ENCODE measurements around the gene FAM120A. TPM values are rescaled to one million over a fixed set of nuclear protein-coding genes. Genes with fewer than 3 reads are reported as not detected.

The FAM120A gene
- total RNA-seq, 1 experiment from 2014 or later = 39.5 TPM

- no peak for DNase-seq (ENCODE audit: low spot score)
Measured at GRCh38 chr9:93473411-93473810, 21.9 kb downstream of the FAM120A start.

- no peak for DNase-seq (ENCODE audit: low spot score)
Measured at GRCh38 chr9:93475108-93475507, 23.6 kb downstream of the FAM120A start.

DNA sequence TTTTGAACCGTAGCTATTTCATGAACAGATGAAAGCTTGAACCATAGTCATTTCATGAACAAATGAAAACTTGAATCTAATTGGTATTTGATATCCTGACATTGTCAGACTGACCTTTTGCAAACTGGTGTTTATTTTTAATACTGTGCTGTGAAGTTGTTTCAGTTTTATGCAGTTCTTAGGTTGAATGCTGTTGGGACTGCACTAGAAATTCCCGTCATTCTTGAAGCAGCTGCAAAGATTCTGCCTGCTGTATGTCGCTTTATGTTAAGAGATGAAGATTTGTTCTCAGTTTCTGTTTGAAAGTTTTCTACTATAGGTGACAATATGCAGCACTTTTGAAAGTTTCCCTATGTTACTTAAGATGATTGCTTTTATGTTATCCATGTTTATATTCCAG lies 24.4 kb downstream of the FAM120A start:
- DNase-seq (ENCODE audit: low spot score) = no peak

GRCh38 chr9:93476924-93477323 lies 25.4 kb downstream of the FAM120A start:
- no peak for DNase-seq (ENCODE audit: low spot score)

DNA sequence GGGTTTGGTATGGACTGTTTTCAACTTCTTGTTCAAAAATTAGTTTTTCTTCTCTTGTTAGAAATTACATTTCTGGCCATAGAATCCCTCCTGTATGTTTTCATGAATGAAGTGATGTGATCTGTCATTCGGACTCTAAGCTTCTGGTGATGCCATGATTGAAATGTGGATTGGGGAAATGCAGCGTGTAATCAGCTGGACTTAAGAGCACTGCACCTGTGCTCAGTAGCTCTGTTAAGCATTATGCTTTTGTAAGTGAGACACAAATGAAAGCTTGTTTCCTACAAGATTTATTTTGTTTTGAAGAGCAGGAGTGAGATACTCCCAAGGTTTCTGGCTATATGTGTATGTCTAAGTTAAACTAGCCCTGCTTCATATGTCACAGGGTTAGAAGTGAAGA lies 25.9 kb downstream of the FAM120A start:
- no peak for DNase-seq (ENCODE audit: low spot score)

DNA sequence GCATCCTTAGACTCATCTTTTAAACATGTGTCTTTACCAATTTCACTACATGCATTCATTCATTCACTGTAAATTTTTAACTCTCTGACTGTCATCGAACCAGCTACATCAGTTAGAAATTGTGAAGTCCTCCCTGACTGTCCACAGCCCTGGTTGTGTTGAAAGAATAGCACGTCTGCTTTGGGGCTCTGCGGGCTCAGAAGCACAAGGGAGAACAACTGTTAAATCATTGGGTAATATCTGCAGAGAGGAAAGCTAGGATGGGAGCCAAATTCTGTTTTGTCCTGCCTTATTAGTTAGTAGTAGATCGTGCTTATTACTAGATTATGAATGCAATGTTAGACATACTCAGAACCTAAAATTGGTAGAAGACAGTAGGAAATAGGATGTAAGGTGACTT lies 28.2 kb downstream of the FAM120A start:
- no peak for DNase-seq (ENCODE audit: low spot score)

DNA sequence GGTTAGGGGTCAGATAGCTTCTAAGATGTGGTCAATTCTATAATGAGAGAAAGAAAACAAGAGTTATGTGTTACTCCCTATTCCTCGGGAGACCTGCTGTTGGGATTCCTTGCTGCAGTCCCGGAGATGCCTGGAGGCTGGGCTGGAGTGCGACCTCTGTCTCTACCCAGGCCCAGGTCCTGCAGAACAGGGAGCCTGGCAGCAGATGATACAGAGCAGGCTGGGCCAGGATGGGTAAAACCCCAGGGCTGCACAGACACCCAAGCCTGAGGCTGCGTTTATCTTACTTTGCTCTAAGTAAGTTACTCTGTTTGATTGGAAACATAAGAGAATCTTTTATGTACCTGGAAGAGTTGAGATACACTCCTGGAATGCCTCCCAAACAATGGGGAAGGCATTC lies 28.8 kb downstream of the FAM120A start:
- DNase-seq (ENCODE audit: low spot score) = no peak

DNA sequence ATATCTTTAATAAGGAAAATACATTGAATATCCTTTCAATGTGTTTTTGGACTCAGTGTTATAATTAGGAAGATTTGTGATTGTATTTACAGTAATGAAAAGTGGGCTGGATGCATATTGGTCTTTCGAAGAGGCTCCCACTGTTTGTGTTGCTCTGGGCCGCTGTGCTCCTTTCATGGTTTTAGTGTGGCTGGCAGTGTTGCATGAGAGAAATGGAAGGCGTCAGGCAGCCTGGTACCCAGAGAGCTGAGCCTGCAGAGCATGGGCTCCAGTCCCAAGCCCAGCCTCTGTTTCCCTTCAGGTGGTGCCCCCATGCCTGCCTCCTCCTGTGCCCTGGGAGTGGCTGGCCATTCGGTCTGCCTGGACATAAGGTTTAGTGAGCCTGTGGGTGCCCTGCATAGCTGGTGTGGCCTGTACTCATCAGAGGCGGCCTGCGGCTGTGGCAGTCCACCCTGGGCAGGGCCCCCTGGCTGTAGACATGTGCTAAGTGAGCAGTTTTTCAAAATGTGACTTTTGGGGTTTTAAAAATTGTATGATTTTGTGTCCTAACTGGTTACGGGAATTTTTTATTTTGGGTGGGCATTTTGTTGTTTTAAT lies 29.3 kb downstream of the FAM120A start:
- no peak for DNase-seq (ENCODE audit: low spot score)

DNA sequence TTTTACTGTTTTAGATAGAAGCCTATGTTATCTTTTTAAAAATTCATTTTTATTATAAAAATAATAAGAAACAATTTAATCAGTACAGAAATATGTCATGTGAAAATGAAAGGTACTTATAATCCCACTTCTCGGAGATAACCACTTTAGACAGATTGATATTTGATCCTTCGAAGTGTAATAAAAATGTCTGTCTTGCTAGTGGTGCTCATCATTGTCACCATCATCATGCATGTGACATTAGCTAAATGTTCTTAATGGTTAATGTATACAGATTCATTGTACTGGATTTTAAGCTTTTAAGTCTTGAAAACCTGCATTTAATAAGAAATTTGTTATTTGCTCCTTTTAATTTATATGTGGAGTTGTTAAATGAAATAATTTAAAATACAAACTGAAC lies 32.0 kb downstream of the FAM120A start:
- DNase-seq (ENCODE audit: low spot score) = no peak

- no peak for DNase-seq (ENCODE audit: low spot score)
Measured at GRCh38 chr9:93486268-93486667, 34.8 kb downstream of the FAM120A start.

DNA sequence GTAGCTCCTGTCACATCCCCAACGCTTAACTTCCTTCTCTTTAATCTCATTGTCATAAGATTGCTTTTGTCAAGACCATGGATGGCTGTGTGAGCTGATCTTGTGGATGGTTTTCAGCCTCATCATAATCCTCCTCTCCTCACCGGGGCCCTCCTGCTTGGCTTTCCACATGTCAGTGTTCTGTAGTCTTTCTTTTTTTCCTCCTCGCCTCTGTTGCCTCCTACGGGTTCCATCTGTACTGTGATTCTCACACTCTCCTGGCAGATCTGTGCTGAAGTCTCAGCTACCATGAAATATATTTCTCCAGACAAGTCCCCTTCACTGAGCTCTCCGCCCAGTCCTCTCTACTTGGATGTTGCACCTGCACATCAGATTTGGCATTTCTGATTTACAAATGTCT lies 36.8 kb downstream of the FAM120A start:
- DNase-seq (ENCODE audit: low spot score) = no peak

- DNase-seq (ENCODE audit: low spot score) = no peak
Measured at GRCh38 chr9:93491593-93492232, 40.2 kb downstream of the FAM120A start.

- no peak for DNase-seq (ENCODE audit: low spot score)
Measured at GRCh38 chr9:93492327-93492726, 40.8 kb downstream of the FAM120A start.

DNA sequence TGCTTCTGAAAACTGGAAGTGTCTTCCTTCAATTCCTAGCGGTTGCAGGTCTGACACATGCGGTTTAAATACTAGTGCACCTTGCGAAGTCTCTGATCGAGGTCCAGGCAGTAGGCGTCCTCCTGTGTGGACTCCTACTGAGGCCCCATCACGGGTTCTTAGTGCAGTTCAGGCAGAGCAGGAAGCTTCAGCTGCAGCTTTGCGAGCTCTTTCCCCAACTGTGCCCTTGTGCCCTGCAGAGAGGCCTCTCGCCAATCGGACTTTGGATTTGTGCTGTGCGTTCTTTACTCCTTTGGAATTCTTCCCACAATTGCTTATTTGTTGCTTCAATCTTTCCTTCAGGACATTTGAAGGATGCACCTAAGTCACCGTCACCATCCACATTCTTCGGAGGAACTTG lies 42.5 kb downstream of the FAM120A start:
- DNase-seq (ENCODE audit: low spot score) = no peak

DNA sequence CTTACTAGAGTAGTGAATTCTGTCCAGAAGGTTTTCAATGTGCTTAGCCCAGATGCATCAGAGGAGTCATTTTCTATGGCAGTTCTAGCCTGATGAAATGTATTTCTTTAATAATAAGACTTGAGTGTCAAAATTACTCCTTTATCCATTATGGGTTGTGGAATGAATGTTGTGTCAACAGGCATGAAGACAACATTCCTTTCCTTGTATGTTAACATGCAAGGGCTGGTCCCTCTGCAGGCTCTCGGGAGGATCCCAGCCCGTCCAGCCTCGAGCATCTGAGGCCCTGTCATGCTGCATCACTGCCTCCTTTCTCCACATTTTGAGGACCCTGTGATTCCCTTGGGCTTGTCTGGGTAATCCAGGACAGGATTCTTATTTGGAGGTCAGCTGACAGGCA lies 44.8 kb downstream of the FAM120A start:
- DNase-seq (ENCODE audit: low spot score) = no peak

GRCh38 chr9:93500571-93501298 lies 49.2 kb downstream of the FAM120A start:
- no peak for DNase-seq (ENCODE audit: low spot score)

GRCh38 chr9:93501406-93501805 lies 49.9 kb downstream of the FAM120A start:
- DNase-seq (ENCODE audit: low spot score) = no peak

GRCh38 chr9:93503381-93503780 lies 51.9 kb downstream of the FAM120A start:
- DNase-seq (ENCODE audit: low spot score) = no peak

DNA sequence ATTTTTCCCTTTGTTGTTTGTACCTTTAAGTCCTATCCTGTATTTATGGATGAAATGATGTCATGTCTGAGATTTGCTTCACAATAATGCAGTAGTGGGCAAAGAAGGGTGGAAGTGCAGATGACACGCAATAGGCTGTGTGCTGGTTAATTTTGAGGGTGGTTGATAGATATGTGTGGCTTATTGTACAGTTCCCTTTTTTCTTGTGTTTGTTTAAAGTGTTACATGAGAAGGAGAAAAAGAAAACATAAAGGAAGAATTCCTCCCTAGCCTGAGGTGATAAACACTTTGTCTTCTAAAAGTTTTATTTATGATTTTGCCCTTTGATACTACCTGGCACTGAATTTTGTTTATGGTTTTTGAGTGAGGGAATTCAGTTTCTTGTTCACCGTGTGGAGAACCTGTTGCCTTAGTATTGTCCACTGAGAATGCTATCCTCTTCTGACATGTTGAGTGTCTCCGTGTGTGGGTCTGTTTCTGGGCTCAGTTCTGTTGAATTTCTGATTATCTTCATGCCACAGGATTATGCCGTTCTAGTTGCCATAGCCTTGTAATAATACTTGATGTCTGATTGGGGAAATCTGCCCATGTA lies 54.2 kb downstream of the FAM120A start:
- DNase-seq (ENCODE audit: low spot score) = no peak

- DNase-seq (ENCODE audit: low spot score) = no peak
Measured at GRCh38 chr9:93507768-93508167, 56.3 kb downstream of the FAM120A start.

GRCh38 chr9:93508207-93508606 lies 56.7 kb downstream of the FAM120A start:
- no peak for DNase-seq (ENCODE audit: low spot score)

- DNase-seq (ENCODE audit: low spot score) = no peak
Measured at GRCh38 chr9:93509084-93509483, 57.6 kb downstream of the FAM120A start.

DNA sequence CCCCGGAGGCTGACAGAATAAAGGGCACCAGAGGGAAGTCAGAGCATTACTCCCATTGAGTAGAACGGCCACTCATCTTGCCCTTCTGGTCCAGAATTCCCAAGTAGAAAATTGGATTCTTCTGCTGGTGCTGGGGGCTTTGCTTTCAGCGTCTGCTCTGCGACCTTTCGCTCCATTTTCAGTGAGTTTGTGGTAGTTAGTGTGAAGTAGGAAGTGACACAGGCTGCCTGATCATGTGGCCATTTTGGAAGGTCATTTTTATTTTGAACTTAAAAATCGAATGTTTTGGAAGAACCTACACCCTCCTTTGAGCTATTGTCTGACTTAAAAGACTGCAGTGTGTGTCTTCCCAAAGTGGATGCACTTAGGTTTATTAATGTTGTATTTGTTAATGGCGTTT lies 58.6 kb downstream of the FAM120A start:
- no peak for DNase-seq (ENCODE audit: low spot score)
